SK-N-MC (cell line): ENCODE data around the gene FLRT2.

ENCODE experiments used
- EZH2 ChIP-seq: fragments of 200-600 bp; sonication (generic); IDR thresholded peaks from one replicate; pipeline ENCODE4 v1.6.1; 2017; ENCODE audit warnings: antibody characterized with exemption
- FOXP2 ChIP-seq: optimal IDR thresholded peaks from 2 replicates; pipeline ENCODE3; 2011; ENCODE audit warnings: mild to moderate bottlenecking, moderate library complexity; ENCODE audit not compliant: insufficient read depth; ENCODE audit errors: extremely low read length, control extremely low read depth
- POLR2AphosphoS5 ChIP-seq: IDR thresholded peaks from 2 replicates; pipeline ENCODE4 v1.6.1; 2012; ENCODE audit warnings: mild to moderate bottlenecking, low read depth, low read length, borderline replicate concordance

GRCh38 chr14:85596562-85596961 is 66.6 kb downstream of the FLRT2 start:
- no peak for TF ChIP-seq POLR2AphosphoS5
- no peak for TF ChIP-seq EZH2
- TF ChIP-seq FOXP2, result no peak
